Measurements from ENCODE around the gene C3.

DNA sequence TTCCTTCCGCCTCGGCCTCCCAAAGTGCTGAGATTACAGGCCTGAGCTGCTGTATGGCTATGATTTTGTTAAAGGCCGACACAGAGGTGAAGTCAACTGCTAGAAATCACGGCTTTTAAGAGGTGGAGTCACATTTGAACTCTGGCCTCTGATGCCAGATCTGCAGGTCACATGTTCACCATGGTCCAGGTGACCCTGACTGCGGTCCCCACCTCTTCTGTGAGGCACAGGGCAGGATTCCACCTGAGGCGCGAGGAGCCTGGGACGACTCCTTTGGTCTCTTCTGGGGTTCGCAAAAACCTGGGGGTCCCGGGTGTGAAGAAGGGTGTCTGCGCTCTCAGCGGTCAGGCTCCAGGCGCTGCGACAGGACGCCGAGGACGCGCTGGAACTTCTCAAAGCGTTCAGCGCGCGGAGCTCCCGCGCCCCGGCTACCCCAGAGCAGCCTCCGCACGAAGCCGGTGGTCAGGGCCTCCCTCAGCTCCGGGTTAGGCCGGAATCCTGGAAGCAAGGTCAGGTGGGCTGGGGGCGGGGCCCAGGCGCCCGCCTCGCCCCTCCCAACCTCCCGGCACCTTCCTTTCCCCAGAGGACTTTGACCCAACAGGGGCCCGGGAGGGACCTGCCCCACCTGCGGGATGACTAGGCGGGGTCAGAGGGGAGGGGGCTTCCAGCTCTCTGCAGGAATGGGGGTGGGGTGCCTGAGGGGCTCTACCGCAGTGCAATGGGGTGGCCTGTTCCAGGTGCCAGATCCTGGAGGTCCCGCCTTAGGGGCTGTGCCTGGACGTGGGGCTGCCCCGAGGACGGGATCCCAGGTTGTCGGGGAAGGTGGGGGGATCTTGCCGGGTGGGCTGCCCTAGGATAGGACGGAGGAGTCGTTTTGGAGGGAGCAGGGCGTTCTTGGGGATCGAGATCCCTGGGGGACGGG is 32.1 kb upstream of the C3 start:
- no peak for TF ChIP-seq GATA3 (IDR thresholded peaks at IDR 0.05; ENCODE audit: low read depth, low read length)
- TF ChIP-seq GATA2 (IDR thresholded peaks at IDR 0.05; ENCODE audit: low read depth, low read length): no peak

All from SH-SY5Y (cell line).